Caco-2 (cell line): ENCODE data around the gene ITGA5. TPM values are rescaled to one million over a fixed set of nuclear protein-coding genes. Genes with fewer than 3 reads are reported as not detected.

Experiments
- BruUV-seq: library from RNA; stranded (reverse); fragments of 400-500 nt; replicated peaks from 2 replicates; lab custom pipeline; 2021; lab: Mats Ljungman, UMichigan
- CTCF ChIA-PET: fragments of 300-600 bp; sonication (Branson Sonifier 250); formaldehyde crosslinking; loops from one replicate; lab custom pipeline; 2022; ENCODE audit warnings: antibody characterized with exemption; lab: Charles Lee
- POLR2A ChIA-PET: fragments of 300-600 bp; sonication (Branson Sonifier 250); formaldehyde crosslinking; loops from one replicate; lab custom pipeline; 2022; ENCODE audit warnings: antibody characterized with exemption; lab: Charles Lee
- DNase-seq, 2 experiments: peaks; one replicate each; pipeline versions ENCODE4 v3.0.0 to v3.0.0-alpha.2; 2020 to 2022
- H3K27me3 ChIP-seq: replicated peaks from 2 replicates; pipeline ENCODE4 v1.6.0; 2011; ENCODE audit warnings: low read length; ENCODE audit not compliant: control insufficient read depth, insufficient read depth
- H3K36me3 ChIP-seq: 2 replicates; pipeline ENCODE4 v1.5.1; 2011; ENCODE audit warnings: low read length; ENCODE audit not compliant: control insufficient read depth, insufficient read depth
- H3K4me1 ChIP-seq: fragments of 250-450 bp; sonication (Bioruptor Pico); 2 replicates; pipeline ENCODE4 v1.5.1; 2020; ENCODE audit warnings: mild to moderate bottlenecking
- H3K4me3 ChIP-seq: 2 replicates; pipeline ENCODE4 v1.5.1; 2011; ENCODE audit warnings: low read depth, mild to moderate bottlenecking, control low read depth, low read length
- H3K9me3 ChIP-seq: fragments of 250-450 bp; sonication (Bioruptor Pico); 2 replicates; pipeline ENCODE4 v1.5.1; 2020; ENCODE audit warnings: mild to moderate bottlenecking, moderate library complexity
- H3K27ac Mint-ChIP-seq: one replicate; pipeline ENCODE4 v1.8.0; 2022; ENCODE audit warnings: mixed read lengths; ENCODE audit not compliant: unreplicated experiment
- H3K27me3 Mint-ChIP-seq: one replicate; pipeline ENCODE4 v1.8.0; 2022; ENCODE audit warnings: mixed read lengths; ENCODE audit not compliant: insufficient read depth, unreplicated experiment
- H3K36me3 Mint-ChIP-seq: one replicate; pipeline ENCODE4 v1.8.0; 2022; ENCODE audit warnings: mild to moderate bottlenecking, mixed read lengths; ENCODE audit not compliant: insufficient read depth, unreplicated experiment
- H3K4me1 Mint-ChIP-seq: one replicate; pipeline ENCODE4 v1.8.0; 2022; ENCODE audit warnings: low read depth, mixed read lengths; ENCODE audit not compliant: unreplicated experiment
- H3K4me3 Mint-ChIP-seq: one replicate; pipeline ENCODE4 v1.8.0; 2022; ENCODE audit warnings: mild to moderate bottlenecking, moderate library complexity, mixed read lengths; ENCODE audit not compliant: unreplicated experiment
- H3K9me3 Mint-ChIP-seq: one replicate; pipeline ENCODE4 v1.8.0; 2022; ENCODE audit warnings: mixed read lengths; ENCODE audit not compliant: unreplicated experiment
- CTCF ChIP-seq, 2 experiments: fragments of 200-600 bp in 1 of 2; IDR thresholded peaks; 1 replicate in 1 of 2; 2 replicates in 1 of 2; pipeline versions ENCODE4 v1.5.1 to v1.8.0; 2011 to 2022; ENCODE audit warnings: antibody characterized with exemption in 1 of 2, control low read depth in 1 of 2, inconsistent platforms in 1 of 2, low read depth in 1 of 2, low read length in 1 of 2, mild to moderate bottlenecking in 1 of 2, moderate library complexity in 1 of 2; ENCODE audit not compliant: insufficient read depth in 1 of 2, severe bottlenecking in 1 of 2, unreplicated experiment in 1 of 2
- intact Hi-C: fragments of 100-400 bp; cut with micrococcal nuclease; formaldehyde crosslinking; loops from one replicate; pipeline ENCODE4 v1.10.0; 2022; ENCODE audit not compliant: unreplicated experiment
- total RNA-seq: library from RNA; stranded (reverse); gene quantifications from 2 replicates; pipeline ENCODE4 v1.2.3, GENCODE V29; 2022

The ITGA5 gene
- total RNA-seq, 1 experiment from 2014 or later = 17.3 TPM

GRCh38 chr12:54392485-54393206 is 26.4 kb downstream of the ITGA5 start:
- no peak overlapping the region for H3K27ac Mint-ChIP-seq
- H3K9me3 Mint-ChIP-seq = no peaks in the 10 kb centered on the region
- no peaks in the 10 kb centered on the region for H3K9me3 ChIP-seq
- ChIA-PET CTCF (interaction anchor here (0.5 to 1.8 kb wide), 3 partner anchors 13 to 24 kb away, joined by 5 to 9 read pairs (median 5); no protein-coding TSS in a partner anchor), POLR2A (no interaction called here)
- no peaks in the 10 kb centered on the region for H3K36me3 ChIP-seq
- BruUV-seq = no TSS peak
- H3K36me3 Mint-ChIP-seq = peaks cover 14% of the 10 kb centered on the region
- no peak overlapping the region for H3K4me3 ChIP-seq
- intact Hi-C loops = no loop called here
- peaks cover 18% of the 10 kb centered on the region for H3K4me1 Mint-ChIP-seq
- no peaks in the 10 kb centered on the region for H3K27me3 ChIP-seq
- no peaks in the 10 kb centered on the region for H3K27me3 Mint-ChIP-seq
- H3K4me1 ChIP-seq = peaks cover 26% of the 10 kb centered on the region
- TF ChIP-seq CTCF (IDR thresholded peaks at IDR 0.05; ENCODE audit: insufficient read depth in 1 of 2, low read depth in 1 of 2, low read length in 1 of 2, severe bottlenecking in 1 of 2, unreplicated experiment in 1 of 2) = no peak
- H3K4me3 Mint-ChIP-seq = no peak overlapping the region
- DNase-seq = no peak

- peaks cover 34% of the 10 kb centered on the region for H3K4me1 ChIP-seq
- H3K4me1 Mint-ChIP-seq = peaks cover 22% of the 10 kb centered on the region
- BruUV-seq = no TSS peak
Measured at GRCh38 chr12:54390668-54391551, 28.2 kb downstream of the ITGA5 start.

More at GRCh38 chr12:54390668-54391551, 28.2 kb downstream of the ITGA5 start:
- TF ChIP-seq CTCF (IDR thresholded peaks at IDR 0.05; ENCODE audit: insufficient read depth in 1 of 2, low read depth in 1 of 2, low read length in 1 of 2, severe bottlenecking in 1 of 2, unreplicated experiment in 1 of 2) = peak; percentile 35 to 72
- Mint-ChIP-seq H3K4me3 (peak overlapping the region; percentile 49), H3K9me3 (no peaks in the 10 kb centered on the region), H3K27me3 (no peaks in the 10 kb centered on the region), H3K27ac (no peak overlapping the region), H3K36me3 (peaks cover 13% of the 10 kb centered on the region)
- POLR2A ChIA-PET = interaction anchor here (0.9 kb wide), 1 partner anchor 110 kb away, joined by 3 read pairs; the partner anchor contains the start of gene HNRNPA1
- intact Hi-C loops = loop anchor here (1.0 kb wide), 1 partner anchor 12 kb away; no protein-coding TSS in a partner anchor
- H3K9me3 ChIP-seq = no peaks in the 10 kb centered on the region
- DNase-seq = peak; percentile 79 to 84
- CTCF ChIA-PET = interaction anchor here (0.6 to 1.8 kb wide), 2 partner anchors 11 to 218 kb away, joined by 5 read pairs; no protein-coding TSS in a partner anchor
- H3K4me3 ChIP-seq = peak overlapping the region; percentile 67
- no peaks in the 10 kb centered on the region for H3K27me3 ChIP-seq
- H3K36me3 ChIP-seq = no peaks in the 10 kb centered on the region
